Endothelial cell of umbilical vein (primary cell): Measurements from ENCODE around the gene ELAC2. TPM values are rescaled to one million over a fixed set of nuclear protein-coding genes. Genes with fewer than 3 reads are reported as not detected.

ENCODE experiments used
- BruUV-seq: library from RNA; stranded (reverse); fragments of 400-500 nt; replicated peaks from 2 replicates; lab custom pipeline; 2021; lab: Mats Ljungman, UMichigan
- CTCF ChIA-PET: fragments of 300-600, 350-600 bp; sonication (Branson Sonifier 250); formaldehyde crosslinking; loops from one replicate; lab custom pipeline; 2021; ENCODE audit warnings: antibody characterized with exemption, inconsistent platforms; lab: Charles Lee
- POLR2A ChIA-PET: fragments of 300-600, 350-600 bp; sonication (Branson Sonifier 250); formaldehyde crosslinking; loops from one replicate; lab custom pipeline; 2021; ENCODE audit warnings: antibody characterized with exemption, inconsistent platforms; lab: Charles Lee
- DNase-seq: peaks from one replicate; pipeline ENCODE4 v3.0.0-alpha.2; 2011; ENCODE audit warnings: low read depth, low spot score
- FAIRE-seq: peaks from 2 replicates; lab custom pipeline; 2011; peaks lifted over from hg19 to GRCh38; lab: Jason Lieb, UNC
- H2AFZ ChIP-seq: 2 replicates; pipeline ENCODE4 v1.6.0; 2012; ENCODE audit warnings: low read depth, low read length, control low read depth, inconsistent platforms
- H3K27ac ChIP-seq: 2 replicates; pipeline ENCODE4 v1.5.1; 2011; ENCODE audit warnings: low read depth, mild to moderate bottlenecking, control low read depth, low read length, moderate library complexity; ENCODE audit not compliant: insufficient read depth
- H3K27me3 ChIP-seq, 2 experiments: 2 replicates each; pipeline versions ENCODE4 v1.6.0 to v1.6.1; 2011; ENCODE audit warnings: low read length in 2 of 2, mixed read lengths in 1 of 2; ENCODE audit not compliant: control insufficient read depth in 2 of 2, insufficient read depth in 2 of 2
- H3K36me3 ChIP-seq, 2 experiments: 2 replicates in 1 of 2; 3 replicates in 1 of 2; pipeline ENCODE4 v1.5.1; 2011; ENCODE audit warnings: low read length in 2 of 2, mild to moderate bottlenecking in 1 of 2, moderate library complexity in 1 of 2; ENCODE audit not compliant: control insufficient read depth in 2 of 2, insufficient read depth in 2 of 2; ENCODE audit errors: extremely low read depth in 1 of 2
- H3K4me1 ChIP-seq: 3 replicates; pipeline ENCODE4 v1.5.1; 2011; ENCODE audit warnings: mild to moderate bottlenecking, low read length; ENCODE audit not compliant: control insufficient read depth, insufficient read depth; ENCODE audit errors: extremely low read depth
- H3K4me2 ChIP-seq: 2 replicates; pipeline ENCODE4 v1.6.1; 2011; ENCODE audit warnings: low read length, control low read depth, mixed read lengths; ENCODE audit not compliant: insufficient read depth
- H3K4me3 ChIP-seq, 3 experiments: fragments of 200-600 bp in 1 of 3; sonication (generic), shearing (Covaris generic) in 1 of 3; replicated peaks in 1 of 3; 2 replicates each; pipeline ENCODE4 v1.5.1; 2011 to 2016; ENCODE audit warnings: control low read depth in 3 of 3, low read length in 3 of 3, mild to moderate bottlenecking in 2 of 3, inconsistent platforms in 1 of 3, low read depth in 1 of 3, moderate library complexity in 1 of 3; ENCODE audit not compliant: insufficient read depth in 1 of 3
- H3K79me2 ChIP-seq: 2 replicates; pipeline ENCODE4 v1.6.0; 2012; ENCODE audit warnings: low read length, inconsistent platforms; ENCODE audit not compliant: control insufficient read depth, insufficient read depth
- H3K9ac ChIP-seq: replicated peaks from 2 replicates; pipeline ENCODE3; 2011; ENCODE audit warnings: low read length, control low read depth; ENCODE audit not compliant: insufficient read depth; ENCODE audit errors: extremely low read depth
- H3K9me1 ChIP-seq: replicated peaks from 3 replicates; pipeline ENCODE4 v1.6.0; 2011; ENCODE audit warnings: mild to moderate bottlenecking, low read length; ENCODE audit not compliant: control insufficient read depth, insufficient read depth; ENCODE audit errors: extremely low read depth
- H3K9me3 ChIP-seq: replicated peaks from 2 replicates; pipeline ENCODE4 v1.5.1; 2012; ENCODE audit warnings: low read length, inconsistent platforms; ENCODE audit not compliant: control insufficient read depth, insufficient read depth
- H4K20me1 ChIP-seq: replicated peaks from 2 replicates; pipeline ENCODE3; 2011; ENCODE audit warnings: mild to moderate bottlenecking, low read length; ENCODE audit not compliant: control insufficient read depth, insufficient read depth; ENCODE audit errors: extremely low read depth
- CTCF ChIP-seq, 2 donors: IDR thresholded peaks; 1 replicate in 1 of 2; 2 replicates in 1 of 2; pipeline ENCODE4 v1.5.1; 2011; ENCODE audit warnings: low read length in 2 of 2, mild to moderate bottlenecking in 2 of 2, moderate library complexity in 2 of 2, control low read depth in 1 of 2, inconsistent platforms in 1 of 2, low read depth in 1 of 2; ENCODE audit not compliant: insufficient read depth in 1 of 2; ENCODE audit errors: extremely low read depth in 1 of 2
- FOS ChIP-seq: IDR thresholded peaks from 2 replicates; pipeline ENCODE4 v1.6.1; 2011; ENCODE audit warnings: mild to moderate bottlenecking, low read length, moderate library complexity, borderline replicate concordance; ENCODE audit not compliant: insufficient read depth
- GATA2 ChIP-seq: IDR thresholded peaks from 2 replicates; pipeline ENCODE4 v1.7.0; 2011; ENCODE audit warnings: low read depth, mild to moderate bottlenecking, moderate library complexity, mixed read lengths, low read length; ENCODE audit not compliant: insufficient read length, insufficient read depth
- JUN ChIP-seq: IDR thresholded peaks from 2 replicates; pipeline ENCODE4 v1.6.1; 2011; ENCODE audit warnings: borderline replicate concordance, low read depth; ENCODE audit not compliant: insufficient read length, insufficient read depth
- MAX ChIP-seq: IDR thresholded peaks from 2 replicates; pipeline ENCODE4 v1.6.1; 2011; ENCODE audit not compliant: insufficient read depth, insufficient read length
- MYC ChIP-seq: IDR thresholded peaks from one replicate; pipeline ENCODE4 v1.6.1; 2011; ENCODE audit warnings: mild to moderate bottlenecking, low read depth, low read length
- POLR2A ChIP-seq: IDR thresholded peaks from 2 replicates; pipeline ENCODE4 v1.6.1; 2012; ENCODE audit warnings: low read depth, mild to moderate bottlenecking, control low read depth, low read length
- POLR2AphosphoS5 ChIP-seq: IDR thresholded peaks from 2 replicates; pipeline ENCODE4 v1.6.1; 2012; ENCODE audit warnings: low read depth, mild to moderate bottlenecking, control low read depth, low read length, moderate library complexity; ENCODE audit not compliant: insufficient read depth
- dilution Hi-C: fragments of 300-500 bp; cut with MboI; formaldehyde crosslinking; loops from one replicate; pipeline ENCODE4 v1.15.0; 2019; ENCODE audit warnings: low sequenced_read_pairs; ENCODE audit not compliant: extremely low pct_ligation_motif_present
- intact Hi-C: fragments of 100-400 bp; cut with micrococcal nuclease; formaldehyde crosslinking; loops from one replicate; pipeline ENCODE4 v1.10.0; 2022
- polyA plus RNA-seq, 4 experiments: library from polyadenylated mRNA; depleted of rRNA in 3 of 4; stranded (reverse) in 3 of 4; unstranded in 1 of 4; fragments of >200 nt; gene quantifications; 2 replicates each; pipeline versions ENCODE4 v1.2.1 to v1.2.3, GENCODE V29; 2011 to 2012; ENCODE audit warnings: missing spikeins in 1 of 4
- total RNA-seq: library from RNA; stranded (reverse); gene quantifications from 2 replicates; pipeline ENCODE4 v1.2.3, GENCODE V29; 2021

The ELAC2 gene
- total and polyA plus RNA-seq, 2 donors (not counting 3 experiments of a cell fraction or from before 2014, with no cell fraction given): 64.8 to 75.9 TPM

GRCh38 chr17:13004336-13004735 lies 13.5 kb downstream of the ELAC2 start:
- Histone ChIP-seq H3K9ac (no peak overlapping the region), H3K4me2 (no peak overlapping the region), H3K79me2 (no peaks in the 10 kb centered on the region), H3K36me3 (peaks cover 21 to 38% of the 10 kb centered on the region in 2 experiments), H4K20me1 (no peaks in the 10 kb centered on the region), H3K27me3 (no peaks in the 10 kb centered on the region), H3K4me1 (no peaks in the 10 kb centered on the region), H3K27ac (no peak overlapping the region), H3K4me3 (no peak overlapping the region), H2AFZ (no peak overlapping the region), H3K9me1 (no peaks in the 10 kb centered on the region), H3K9me3 (no peaks in the 10 kb centered on the region)
- ChIA-PET POLR2A (no interaction called here), CTCF (interaction anchor here (1.0 to 3.1 kb wide), 8 partner anchors 8 to 824 kb away, joined by 3 to 18 read pairs (median 5); partner anchors contain the start of gene ELAC2)
- BruUV-seq: no TSS peak
- dilution Hi-C loops (no loop called here), intact Hi-C loops (no loop called here)
- TF ChIP-seq MYC (no peak), CTCF (IDR thresholded peaks at IDR 0.05; ENCODE audit: extremely low read depth in 1 of 2, insufficient read depth in 1 of 2, low read depth in 1 of 2, low read length in 2 of 2) (no peak), POLR2A (no peak), MAX (no peak), POLR2AphosphoS5 (no peak), GATA2 (no peak), JUN (no peak), FOS (no peak)
- FAIRE-seq (no peak), DNase-seq (no peak)
